DMS79 treated with DMSO at 0.1 percent for 48 hours (cell line): ENCODE measurements around the gene ZBTB42.

Experiments
- DNase-seq: peaks from one replicate; lab custom pipeline; 2025; lab: John Stamatoyannopoulos, UW

Gene ZBTB42

GRCh38 chr14:104800771-104801519, at the start of gene ZBTB42:
Gene ZBTB42 (plus strand): TSS chr14:104801101. CDS start chr14:104801198, 97 bp downstream.
- peak; percentile 69 for DNase-seq

GRCh38 chr14:104751539-104752422, 49.1 kb upstream of the ZBTB42 start:
- DNase-seq = no peak

- DNase-seq = no peak
Observed at GRCh38 chr14:104752423-104752734, 48.5 kb upstream of the ZBTB42 start.

- peak; percentile 100 for DNase-seq
Observed at GRCh38 chr14:104752735-104753527, 48.0 kb upstream of the ZBTB42 start, which contains the start of gene SIVA1. Gene SIVA1 (plus strand): TSS chr14:104753147. CDS start chr14:104753202, 55 bp downstream.

- DNase-seq = no peak
Observed at GRCh38 chr14:104753528-104754212, 47.2 kb upstream of the ZBTB42 start.

GRCh38 chr14:104754213-104754851, 46.6 kb upstream of the ZBTB42 start:
- DNase-seq = no peak

GRCh38 chr14:104755621-104756020, 45.3 kb upstream of the ZBTB42 start:
- DNase-seq = no peak

GRCh38 chr14:104756477-104757237, 44.2 kb upstream of the ZBTB42 start:
- DNase-seq = no peak

GRCh38 chr14:104757238-104757585, 43.7 kb upstream of the ZBTB42 start:
- no peak for DNase-seq

- DNase-seq = no peak
Observed at GRCh38 chr14:104757681-104758392, 43.1 kb upstream of the ZBTB42 start.

- no peak for DNase-seq
Observed at GRCh38 chr14:104758981-104759969, 41.6 kb upstream of the ZBTB42 start.

GRCh38 chr14:104765517-104765916, 35.4 kb upstream of the ZBTB42 start:
- no peak for DNase-seq

GRCh38 chr14:104766256-104766862, 34.5 kb upstream of the ZBTB42 start:
- DNase-seq = no peak

GRCh38 chr14:104766863-104767633, 33.9 kb upstream of the ZBTB42 start:
- DNase-seq = no peak

GRCh38 chr14:104767634-104767918, 33.3 kb upstream of the ZBTB42 start:
- DNase-seq = no peak

- DNase-seq = peak; percentile 71
Observed at GRCh38 chr14:104768437-104769323, 32.2 kb upstream of the ZBTB42 start.
